Measurements from ENCODE around the gene ESPN.
"Not testable (repeated sequence)": the region's sequence is repeated elsewhere in the genome, so short reads cannot be mapped to it uniquely, and the experiment has no call there.

ESPN gene

GRCh38 chr1:6427441-6428390, 3.1 kb downstream of the ESPN start:
- no peak for DNase-seq (ENCODE audit: low read depth in 2 of 2)

- DNase-seq (ENCODE audit: low read depth in 2 of 2), result not testable (repeated sequence)
Measured at GRCh38 chr1:6428453-6428852, 3.9 kb downstream of the ESPN start.

- DNase-seq (ENCODE audit: low read depth in 2 of 2), result not testable (repeated sequence)
Measured at GRCh38 chr1:6429660-6430411, 5.3 kb downstream of the ESPN start.

GRCh38 chr1:6431645-6432579, 7.3 kb downstream of the ESPN start:
- not testable (repeated sequence) for DNase-seq (ENCODE audit: low read depth in 2 of 2)

- no peak for DNase-seq (ENCODE audit: low read depth in 2 of 2)
Measured at GRCh38 chr1:6434186-6434585, 9.6 kb downstream of the ESPN start.

GRCh38 chr1:6435129-6435528, 10.6 kb downstream of the ESPN start:
- DNase-seq (ENCODE audit: low read depth in 2 of 2), result no peak

GRCh38 chr1:6435547-6435946, 11.0 kb downstream of the ESPN start:
- no peak for DNase-seq (ENCODE audit: low read depth in 2 of 2)

- not testable (repeated sequence) for DNase-seq (ENCODE audit: low read depth in 2 of 2)
Measured at GRCh38 chr1:6436277-6436676, 11.7 kb downstream of the ESPN start.

GRCh38 chr1:6437012-6437700, 12.6 kb downstream of the ESPN start:
- not testable (repeated sequence) for DNase-seq (ENCODE audit: low read depth in 2 of 2)

- peak; percentile 61 to 70 for DNase-seq (ENCODE audit: low read depth in 2 of 2)
Measured at GRCh38 chr1:6438047-6438525, 13.5 kb downstream of the ESPN start.

- peak; percentile 62 to 71 for DNase-seq (ENCODE audit: low read depth in 2 of 2)
Measured at GRCh38 chr1:6440198-6441126, 15.9 kb downstream of the ESPN start.

- DNase-seq (ENCODE audit: low read depth in 2 of 2), result no peak
Measured at GRCh38 chr1:6441586-6441985, 17.0 kb downstream of the ESPN start.

- DNase-seq (ENCODE audit: low read depth in 2 of 2), result no peak
Measured at GRCh38 chr1:6443339-6444115, 19.0 kb downstream of the ESPN start.

GRCh38 chr1:6444377-6444776, 19.8 kb downstream of the ESPN start:
- DNase-seq (ENCODE audit: low read depth in 2 of 2), result no peak

- DNase-seq (ENCODE audit: low read depth in 2 of 2), result no peak
Measured at GRCh38 chr1:6445062-6445763, 20.6 kb downstream of the ESPN start.

GRCh38 chr1:6445929-6446328, 21.4 kb downstream of the ESPN start:
- DNase-seq (ENCODE audit: low read depth in 2 of 2), result not testable (repeated sequence)

- DNase-seq (ENCODE audit: low read depth in 2 of 2), result no peak
Measured at GRCh38 chr1:6446665-6447015, 22.1 kb downstream of the ESPN start.

Data from stimulated activated CD4-positive, alpha-beta T cell treated with anti-CD3 and anti-CD28 coated beads, Interleukin-4, amount 100 ng/mL, for 48 hours (primary cell).